MG63 (cell line): ENCODE data around the gene ARHGAP6. TPM values are rescaled to one million over a fixed set of nuclear protein-coding genes. Genes with fewer than 3 reads are reported as not detected.

Experiments used
- DNase-seq: peaks from one replicate; pipeline ENCODE4 v3.0.0-alpha.2; 2020
- H3K27me3 ChIP-seq: fragments of 250-450 bp; sonication (Bioruptor Pico); 2 replicates; pipeline ENCODE4 v1.5.1; 2020; ENCODE audit warnings: mild to moderate bottlenecking, moderate library complexity
- H3K36me3 ChIP-seq: fragments of 250-450 bp; sonication (Bioruptor Pico); 2 replicates; pipeline ENCODE4 v1.5.1; 2020; ENCODE audit warnings: mild to moderate bottlenecking, moderate library complexity
- H3K4me3 ChIP-seq: fragments of 250-450 bp; sonication (Bioruptor Pico); 2 replicates; pipeline ENCODE4 v1.5.1; 2020; ENCODE audit warnings: mild to moderate bottlenecking, moderate library complexity
- H3K9me3 ChIP-seq: fragments of 250-450 bp; sonication (Bioruptor Pico); 2 replicates; pipeline ENCODE4 v1.5.1; 2020; ENCODE audit warnings: mild to moderate bottlenecking, moderate library complexity
- total RNA-seq: library from RNA; depleted of rRNA; stranded (reverse); fragments of >200 nt; shearing (Covaris generic); gene quantifications from 2 replicates; pipeline ENCODE4 v1.2.3, GENCODE V29; 2014; ENCODE audit warnings: low replicate concordance

ARHGAP6 gene
- total RNA-seq, 1 experiment from 2014 or later, result 0.10 TPM

- no peak overlapping the region for H3K4me3 ChIP-seq
- no peaks in the 10 kb centered on the region for H3K36me3 ChIP-seq
- H3K27me3 ChIP-seq, result no peaks in the 10 kb centered on the region
- H3K9me3 ChIP-seq, result no peaks in the 10 kb centered on the region
- no peak for DNase-seq
These were observed 255.8 kb downstream of the ARHGAP6 start for GRCh38 chrX:11409957-11410356.

- no peak for DNase-seq
- H3K27me3 ChIP-seq, result no peaks in the 10 kb centered on the region
- H3K4me3 ChIP-seq, result no peak overlapping the region
- H3K9me3 ChIP-seq, result no peaks in the 10 kb centered on the region
- no peaks in the 10 kb centered on the region for H3K36me3 ChIP-seq
These were observed 256.9 kb downstream of the ARHGAP6 start for GRCh38 chrX:11408783-11409182.

- no peaks in the 10 kb centered on the region for H3K9me3 ChIP-seq
- no peak for DNase-seq
- no peaks in the 10 kb centered on the region for H3K36me3 ChIP-seq
- no peak overlapping the region for H3K4me3 ChIP-seq
- H3K27me3 ChIP-seq, result no peaks in the 10 kb centered on the region
These were observed 257.7 kb downstream of the ARHGAP6 start for GRCh38 chrX:11408109-11408405.

- H3K27me3 ChIP-seq, result no peaks in the 10 kb centered on the region
- H3K36me3 ChIP-seq, result no peaks in the 10 kb centered on the region
- no peak for DNase-seq
- no peak overlapping the region for H3K4me3 ChIP-seq
- H3K9me3 ChIP-seq, result no peaks in the 10 kb centered on the region
These were observed 258.2 kb downstream of the ARHGAP6 start for GRCh38 chrX:11407331-11408108.

GRCh38 chrX:11406109-11406765 lies 259.5 kb downstream of the ARHGAP6 start:
- no peaks in the 10 kb centered on the region for H3K27me3 ChIP-seq
- H3K9me3 ChIP-seq, result no peaks in the 10 kb centered on the region
- H3K36me3 ChIP-seq, result no peaks in the 10 kb centered on the region
- no peak overlapping the region for H3K4me3 ChIP-seq
- peak; percentile 47 for DNase-seq

- H3K9me3 ChIP-seq, result no peaks in the 10 kb centered on the region
- H3K27me3 ChIP-seq, result no peaks in the 10 kb centered on the region
- H3K4me3 ChIP-seq, result no peak overlapping the region
- H3K36me3 ChIP-seq, result no peaks in the 10 kb centered on the region
- no peak for DNase-seq
These were observed 262.1 kb downstream of the ARHGAP6 start for GRCh38 chrX:11403631-11404030.

- no peaks in the 10 kb centered on the region for H3K27me3 ChIP-seq
- DNase-seq, result no peak
- H3K36me3 ChIP-seq, result no peaks in the 10 kb centered on the region
- H3K9me3 ChIP-seq, result no peaks in the 10 kb centered on the region
- no peak overlapping the region for H3K4me3 ChIP-seq
These were observed 263.8 kb downstream of the ARHGAP6 start for GRCh38 chrX:11401966-11402365.

- no peaks in the 10 kb centered on the region for H3K36me3 ChIP-seq
- no peaks in the 10 kb centered on the region for H3K27me3 ChIP-seq
- H3K4me3 ChIP-seq, result no peak overlapping the region
- H3K9me3 ChIP-seq, result no peaks in the 10 kb centered on the region
- no peak for DNase-seq
These were observed 266.1 kb downstream of the ARHGAP6 start for GRCh38 chrX:11399489-11400094.

- Histone ChIP-seq H3K36me3 (no peaks in the 10 kb centered on the region), H3K4me3 (no peak overlapping the region), H3K27me3 (no peaks in the 10 kb centered on the region), H3K9me3 (no peaks in the 10 kb centered on the region)
- no peak for DNase-seq
These were observed 266.9 kb downstream of the ARHGAP6 start for GRCh38 chrX:11398785-11399184.

GRCh38 chrX:11398139-11398538 lies 267.6 kb downstream of the ARHGAP6 start:
- Histone ChIP-seq H3K27me3 (no peaks in the 10 kb centered on the region), H3K36me3 (no peaks in the 10 kb centered on the region), H3K4me3 (no peak overlapping the region), H3K9me3 (no peaks in the 10 kb centered on the region)
- DNase-seq, result no peak

- Histone ChIP-seq H3K9me3 (no peaks in the 10 kb centered on the region), H3K36me3 (no peaks in the 10 kb centered on the region), H3K4me3 (no peak overlapping the region), H3K27me3 (no peaks in the 10 kb centered on the region)
- DNase-seq, result no peak
These were observed 268.0 kb downstream of the ARHGAP6 start for GRCh38 chrX:11397680-11398079.

GRCh38 chrX:11395859-11396258 lies 269.9 kb downstream of the ARHGAP6 start:
- no peak overlapping the region for H3K4me3 ChIP-seq
- H3K9me3 ChIP-seq, result no peaks in the 10 kb centered on the region
- H3K27me3 ChIP-seq, result no peaks in the 10 kb centered on the region
- no peaks in the 10 kb centered on the region for H3K36me3 ChIP-seq
- no peak for DNase-seq

GRCh38 chrX:11393949-11394654 lies 271.6 kb downstream of the ARHGAP6 start:
- H3K27me3 ChIP-seq, result no peaks in the 10 kb centered on the region
- no peak overlapping the region for H3K4me3 ChIP-seq
- no peak for DNase-seq
- H3K9me3 ChIP-seq, result no peaks in the 10 kb centered on the region
- H3K36me3 ChIP-seq, result no peaks in the 10 kb centered on the region

- H3K4me3 ChIP-seq, result no peak overlapping the region
- no peak for DNase-seq
- no peaks in the 10 kb centered on the region for H3K9me3 ChIP-seq
- no peaks in the 10 kb centered on the region for H3K27me3 ChIP-seq
- no peaks in the 10 kb centered on the region for H3K36me3 ChIP-seq
These were observed 278.9 kb downstream of the ARHGAP6 start for GRCh38 chrX:11386812-11387211.

- Histone ChIP-seq H3K4me3 (no peak overlapping the region), H3K27me3 (no peaks in the 10 kb centered on the region), H3K9me3 (no peaks in the 10 kb centered on the region), H3K36me3 (no peaks in the 10 kb centered on the region)
- DNase-seq, result peak; percentile 49
These were observed 279.7 kb downstream of the ARHGAP6 start for GRCh38 chrX:11386001-11386523.

GRCh38 chrX:11382930-11383329 lies 282.8 kb downstream of the ARHGAP6 start:
- Histone ChIP-seq H3K27me3 (no peaks in the 10 kb centered on the region), H3K4me3 (no peak overlapping the region), H3K9me3 (peaks cover 3% of the 10 kb centered on the region; the same call in 1 of the 2 replicates), H3K36me3 (no peaks in the 10 kb centered on the region)
- no peak for DNase-seq

GRCh38 chrX:11381464-11381863 lies 284.3 kb downstream of the ARHGAP6 start:
- DNase-seq, result peak; percentile 23
- H3K27me3 ChIP-seq, result no peaks in the 10 kb centered on the region
- peaks cover 3% of the 10 kb centered on the region; the same call in 1 of the 2 replicates for H3K9me3 ChIP-seq
- H3K4me3 ChIP-seq, result no peak overlapping the region
- H3K36me3 ChIP-seq, result no peaks in the 10 kb centered on the region
